AG20443 (cell line): ENCODE data around the gene MCTP2.
A peak's percentile ranks its signal among the peaks of the same experiment; 100 is the strongest.

ENCODE experiments used
- DNase-seq: peaks from one replicate; pipeline ENCODE4 v3.0.0; 2012; ENCODE audit warnings: low spot score, mixed read lengths

Gene MCTP2

DNA sequence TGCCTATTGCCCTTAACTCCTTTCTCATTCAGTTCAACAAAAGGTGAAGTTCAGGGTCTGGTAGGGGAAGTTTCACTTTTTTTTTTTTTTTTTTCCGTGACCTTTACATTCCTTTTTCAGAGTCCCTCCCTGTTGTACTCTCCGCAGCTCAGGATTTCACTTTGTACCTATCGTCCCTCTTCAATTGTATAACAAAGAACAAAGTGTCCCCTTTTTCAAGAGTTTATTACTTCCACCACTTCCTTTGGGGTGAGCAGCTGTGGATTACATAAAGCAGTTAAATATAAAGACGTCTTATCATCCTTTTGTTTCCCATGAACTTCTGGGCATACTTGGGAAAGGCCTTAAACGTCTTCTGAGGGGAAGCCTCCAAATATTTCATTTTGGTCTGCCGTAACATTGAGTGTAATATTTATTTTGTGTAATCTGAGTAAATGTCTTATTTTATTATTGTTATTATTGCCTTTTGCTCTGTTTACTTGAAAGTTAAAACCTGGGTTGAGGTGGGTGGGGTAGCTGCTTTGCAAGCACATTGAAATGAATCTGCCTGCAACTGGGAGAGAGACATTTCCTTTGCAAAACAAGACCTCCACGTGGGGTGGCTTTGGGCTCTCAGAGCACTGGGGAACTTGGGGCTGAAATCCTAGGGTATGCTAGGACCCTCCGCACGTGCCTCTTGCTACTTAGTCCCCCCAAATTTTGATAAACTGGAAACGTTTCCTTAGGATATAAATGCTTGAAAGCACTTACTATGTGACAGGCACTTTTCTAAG is 169.4 kb downstream of the MCTP2 start:
- DNase-seq, result no peak

GRCh38 chr15:94403331-94403730 is 172.0 kb downstream of the MCTP2 start:
- DNase-seq, result no peak

GRCh38 chr15:94404733-94405283 is 173.4 kb downstream of the MCTP2 start:
- DNase-seq, result no peak

DNA sequence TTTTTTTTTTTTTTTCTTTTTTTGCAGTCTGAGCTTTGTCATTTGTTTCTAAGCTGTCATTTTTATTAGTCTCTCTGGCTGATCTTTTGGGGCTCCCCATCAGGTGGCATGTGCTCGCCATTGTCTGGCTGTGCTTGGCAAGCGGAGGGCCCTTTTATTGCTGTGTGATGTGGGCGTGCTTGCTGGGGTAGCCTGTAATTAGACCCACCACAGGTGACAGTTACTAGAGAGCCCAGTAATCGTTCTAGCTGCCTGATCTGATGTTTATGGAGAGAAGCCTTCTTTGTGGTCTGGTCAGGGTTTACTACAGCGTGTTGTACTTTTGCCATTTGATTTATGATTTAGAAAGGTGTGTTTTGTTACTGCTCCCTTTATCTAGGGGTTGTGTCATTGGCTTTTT is 179.9 kb downstream of the MCTP2 start:
- no peak for DNase-seq

DNA sequence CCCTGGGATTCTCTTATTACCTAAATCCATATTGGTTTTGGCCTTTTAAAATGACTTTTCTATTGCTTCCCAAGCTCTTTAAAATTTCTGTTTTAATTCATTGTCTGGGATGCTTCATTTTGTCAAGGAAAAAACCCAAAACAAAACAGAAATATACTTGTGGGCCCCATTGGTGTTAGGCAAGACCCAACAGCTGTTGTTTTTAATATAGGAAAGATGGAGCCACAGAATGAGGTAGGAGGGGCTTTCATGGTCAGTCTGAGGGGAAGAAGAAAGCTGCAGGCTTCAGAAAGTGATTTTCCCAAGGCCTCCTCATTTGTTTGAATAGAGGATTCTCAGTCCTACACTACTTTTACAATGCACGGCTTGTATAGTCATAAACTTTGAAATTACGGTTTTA is 180.5 kb downstream of the MCTP2 start:
- DNase-seq, result no peak

DNA sequence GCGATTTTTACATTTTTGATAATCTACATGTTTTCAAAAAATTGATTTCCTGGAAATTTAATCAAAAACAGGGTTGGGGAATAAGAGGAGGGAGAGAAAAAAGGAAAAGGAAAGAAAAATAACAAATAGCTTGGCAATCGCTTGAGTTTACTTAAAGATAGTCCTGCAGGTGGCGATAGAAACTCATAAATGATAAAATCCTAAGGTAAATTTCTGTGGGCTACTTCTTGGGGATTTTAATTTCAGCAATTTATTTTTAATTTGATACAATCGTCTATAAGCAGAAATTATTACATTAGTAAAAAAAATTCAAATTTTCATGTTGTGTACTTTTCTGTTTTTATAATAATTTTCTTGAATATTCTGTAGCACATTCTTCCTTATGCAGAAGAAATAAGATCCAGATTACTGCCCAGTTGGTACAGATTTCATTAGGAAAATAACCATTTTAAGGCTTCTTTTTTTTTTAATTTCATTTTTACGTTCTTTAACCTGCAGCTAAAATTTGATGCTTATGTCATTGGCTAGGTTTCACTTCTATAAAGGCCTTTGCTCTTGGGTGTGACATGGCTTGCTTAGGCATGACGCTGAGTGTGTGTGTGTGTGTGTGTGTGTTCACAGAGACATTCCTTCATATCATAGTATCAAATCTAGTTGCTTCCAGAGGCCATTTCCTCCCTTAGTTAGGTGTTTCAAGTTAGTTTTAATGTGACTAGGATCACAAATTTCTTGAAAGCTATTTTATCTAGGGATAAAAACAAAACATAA is 181.8 kb downstream of the MCTP2 start:
- DNase-seq, result peak; percentile 9

- no peak for DNase-seq
Observed at GRCh38 chr15:94414916-94415315, 183.6 kb downstream of the MCTP2 start.

GRCh38 chr15:94416267-94416666 is 184.9 kb downstream of the MCTP2 start:
- DNase-seq, result no peak

GRCh38 chr15:94416820-94417219 is 185.5 kb downstream of the MCTP2 start:
- DNase-seq, result no peak

- no peak for DNase-seq
Observed at GRCh38 chr15:94417501-94418293, 186.3 kb downstream of the MCTP2 start.

DNA sequence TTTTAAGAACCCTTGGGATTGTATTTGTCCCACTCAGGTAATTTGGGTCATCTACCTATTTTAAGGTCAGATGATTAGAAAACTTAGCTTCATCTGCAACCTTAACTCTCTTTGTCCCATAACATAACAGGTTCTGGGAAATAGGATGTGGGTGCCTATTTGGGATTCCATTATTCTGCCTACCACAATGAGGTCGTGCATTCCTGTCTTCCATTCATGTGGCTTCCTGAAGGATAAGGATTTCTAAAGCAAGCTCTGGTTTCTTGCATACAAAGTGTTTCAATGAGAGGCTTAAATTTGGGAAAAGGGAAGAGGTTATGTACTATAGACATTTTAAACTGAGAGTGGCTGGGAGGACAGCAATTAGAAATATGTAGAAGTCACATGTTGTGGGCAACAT is 190.3 kb downstream of the MCTP2 start:
- DNase-seq, result no peak

DNA sequence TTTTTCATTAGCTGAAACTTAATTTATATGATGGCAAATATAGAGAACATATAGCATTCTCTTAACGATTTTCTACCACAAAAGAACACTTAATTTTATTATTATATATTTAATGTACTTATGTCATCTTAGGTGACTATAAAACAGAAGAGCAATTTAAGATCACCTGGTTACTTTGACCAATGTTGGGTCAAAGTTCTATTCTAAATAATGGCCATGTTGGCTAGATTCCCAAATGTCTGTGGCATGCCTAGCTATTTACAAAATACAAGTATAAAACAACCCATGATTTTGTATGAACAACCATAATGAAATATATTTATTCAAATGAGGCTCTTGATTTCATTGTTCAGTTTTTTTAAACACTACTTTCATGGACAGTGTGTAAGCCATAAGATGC is 200.9 kb downstream of the MCTP2 start:
- no peak for DNase-seq

GRCh38 chr15:94439158-94439557 is 207.8 kb downstream of the MCTP2 start:
- no peak for DNase-seq

DNA sequence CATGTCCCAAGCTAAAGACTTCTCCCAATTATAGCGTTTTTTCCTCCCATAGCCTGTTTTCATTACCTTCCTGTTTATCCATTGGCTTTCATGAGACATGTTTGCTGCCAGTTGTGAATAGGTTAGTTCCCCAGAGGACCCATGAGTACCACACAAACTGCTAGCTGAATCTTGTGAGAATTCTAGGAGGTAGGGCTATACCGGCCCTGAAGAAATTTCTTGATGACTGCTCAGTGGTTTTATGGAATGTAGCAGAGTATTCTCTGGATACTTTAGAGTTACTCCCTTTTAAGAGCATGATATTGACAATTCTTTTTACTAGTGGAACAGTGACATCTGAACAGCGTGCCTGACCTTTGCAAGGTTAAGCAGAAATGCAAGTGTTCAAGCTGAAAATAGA is 210.4 kb downstream of the MCTP2 start:
- no peak for DNase-seq

DNA sequence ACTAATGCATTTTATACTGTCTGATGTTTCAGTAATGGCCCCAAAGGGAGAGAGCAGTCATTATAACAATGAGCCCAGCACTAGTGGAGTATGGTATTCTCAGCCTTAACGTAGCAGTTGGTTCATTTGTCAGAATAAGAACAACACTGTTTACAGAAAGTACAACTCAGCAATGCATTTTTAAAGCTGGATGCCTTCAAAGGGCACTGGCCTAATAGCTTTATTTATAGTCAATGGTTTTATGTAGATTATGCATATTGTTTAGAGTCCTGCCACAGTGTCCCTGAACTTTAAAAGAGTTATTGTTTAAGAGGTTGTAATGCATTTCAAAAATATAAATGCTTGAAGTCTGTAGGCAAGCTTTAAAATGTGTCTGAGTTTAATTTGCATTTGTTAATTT is 211.1 kb downstream of the MCTP2 start:
- no peak for DNase-seq

DNA sequence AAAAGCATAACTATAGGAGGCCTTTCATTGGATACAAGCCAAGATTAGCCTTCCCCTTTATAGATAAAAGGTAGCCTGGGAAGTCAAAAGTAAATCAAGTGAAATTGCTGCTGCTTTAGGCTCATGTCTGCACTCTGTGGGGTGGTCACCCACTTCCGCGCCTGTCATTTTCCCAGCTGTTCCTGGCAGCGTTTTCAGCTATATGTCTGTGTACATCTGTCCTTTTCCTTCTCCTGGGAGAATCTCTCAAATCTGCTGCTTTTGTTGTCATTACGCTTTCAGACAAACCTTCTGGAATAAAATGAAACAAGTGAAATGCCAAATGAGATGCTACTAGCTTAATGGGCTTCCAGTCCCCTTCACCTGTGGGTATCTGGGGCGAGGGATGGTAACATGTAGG is 211.8 kb downstream of the MCTP2 start:
- no peak for DNase-seq

- no peak for DNase-seq
Observed at GRCh38 chr15:94445566-94446160, 214.3 kb downstream of the MCTP2 start.

DNA sequence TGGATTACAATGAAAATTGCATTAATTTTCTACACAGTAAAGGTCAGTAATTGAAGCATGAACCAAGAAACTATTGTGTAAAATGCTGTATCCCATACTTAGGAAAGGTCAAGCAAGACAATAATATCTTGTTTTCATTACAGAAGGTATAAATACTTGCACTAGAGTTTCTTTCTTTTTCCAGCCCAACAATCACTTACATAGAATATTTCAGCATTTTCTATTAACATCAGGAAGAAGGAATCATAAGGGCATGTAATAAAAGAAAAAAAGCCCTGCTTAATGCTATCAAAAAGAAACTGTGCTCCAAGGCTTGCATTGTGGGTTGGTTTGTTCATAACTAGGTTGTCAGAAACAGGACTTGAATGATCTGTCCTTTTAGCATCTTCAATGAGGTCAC is 215.1 kb downstream of the MCTP2 start:
- no peak for DNase-seq

DNA sequence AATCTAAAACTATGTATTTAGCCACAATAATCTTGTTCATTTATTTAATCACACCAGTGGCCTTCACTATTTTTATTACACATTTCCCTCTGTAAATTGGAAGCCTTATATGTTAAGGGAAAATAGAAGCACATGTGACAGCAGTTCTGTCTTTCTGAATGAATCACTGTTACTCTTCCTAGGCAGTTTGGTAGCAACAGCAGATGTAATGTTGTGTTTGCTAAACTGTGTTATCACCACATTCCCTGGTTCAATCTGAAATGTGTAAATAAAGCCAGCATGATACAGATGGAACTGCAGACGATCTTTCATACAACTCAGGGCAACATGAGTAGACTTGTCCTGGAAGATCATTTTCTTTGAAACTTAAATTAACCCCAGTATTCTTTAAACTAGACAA is 220.1 kb downstream of the MCTP2 start:
- DNase-seq, result no peak

GRCh38 chr15:94453227-94453988 is 222.0 kb downstream of the MCTP2 start:
- DNase-seq, result no peak

DNA sequence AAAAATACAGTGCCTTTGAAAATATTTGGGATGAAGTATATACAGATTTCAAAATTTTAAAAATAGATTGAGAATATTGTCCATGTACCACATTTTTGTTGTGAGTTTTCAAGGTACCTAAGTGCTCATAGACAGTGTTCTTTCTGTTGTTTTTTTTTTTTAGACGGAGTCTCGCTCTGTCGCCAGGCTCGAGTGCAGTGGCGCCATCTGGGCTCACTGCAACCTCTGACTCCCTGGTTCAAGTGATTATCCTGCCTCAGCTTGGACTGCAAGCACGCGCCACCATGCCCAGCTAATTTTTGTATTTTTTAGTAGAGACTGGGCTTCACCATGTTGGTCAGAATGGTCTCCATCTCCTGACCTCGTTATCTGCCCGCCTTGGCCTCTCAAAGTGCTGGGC is 223.9 kb downstream of the MCTP2 start:
- DNase-seq, result no peak
